Measurements from ENCODE around the gene TTF2. TPM values are rescaled to one million over a fixed set of nuclear protein-coding genes. Genes with fewer than 3 reads are reported as not detected.

TTF2 gene
- total and polyA plus RNA-seq, 9 of the 15 experiments (the other 6 are each of a cell fraction or from before 2014, with no cell fraction given) = 9.4 to 71.1 (median 42.1) TPM

DNA sequence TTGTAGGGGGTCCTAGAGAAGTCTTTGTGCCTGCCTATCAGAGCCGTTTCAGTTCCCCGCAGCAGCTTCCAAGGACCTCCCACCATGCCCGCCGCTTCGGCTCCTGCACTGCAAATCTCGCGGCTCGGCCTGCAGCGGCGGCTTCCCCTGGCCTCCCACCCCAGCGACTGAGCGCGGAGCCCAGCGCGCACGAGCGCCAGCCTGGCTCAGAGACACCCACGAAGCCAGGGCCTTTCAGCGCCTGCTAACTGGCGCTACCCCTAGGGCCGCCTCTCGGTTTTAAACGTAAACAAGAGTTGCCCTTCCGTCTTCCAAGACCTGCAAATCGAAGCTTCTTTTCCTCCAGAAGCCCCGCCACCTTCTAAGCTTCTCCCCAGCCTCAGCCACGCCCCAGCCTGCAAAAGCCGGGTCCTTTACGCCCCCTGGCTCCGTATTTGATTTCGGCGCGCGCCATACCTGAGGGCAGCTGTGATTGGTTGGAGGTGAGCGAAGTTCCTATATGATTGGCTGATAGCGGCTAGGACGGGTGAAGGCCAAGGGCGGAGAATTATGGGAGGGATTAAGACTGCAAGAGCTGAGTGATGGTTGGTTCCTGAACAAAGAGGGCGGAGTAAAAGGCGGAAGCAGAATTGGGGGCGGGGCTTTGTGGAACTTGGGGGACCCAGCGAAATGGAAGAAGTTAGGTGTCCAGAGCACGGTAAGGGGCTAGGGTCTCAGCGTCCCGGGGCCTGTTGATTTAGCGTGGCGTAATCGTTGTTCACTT is at the start of gene TTF2 (continued):
- peak; percentile 79 for TF ChIP-seq E2F8 (IDR thresholded peaks at IDR 0.05; ENCODE audit: low read depth, partially characterized antibody)
- TF ChIP-seq ERF (CRISPR knock-in tag; IDR thresholded peaks at IDR 0.05) = peak; percentile 51; the same call in 1 of the 2 replicates
- TF ChIP-seq POLR3A (IDR thresholded peaks at IDR 0.05; ENCODE audit: borderline replicate concordance, extremely low read depth, insufficient read depth, insufficient read length) = no peak
- TF ChIP-seq PPARD (CRISPR knock-in tag; IDR thresholded peaks at IDR 0.05) = no peak
- peak; percentile 65; the same call in 1 of the 2 replicates for TF ChIP-seq HDAC8 (tag; IDR thresholded peaks at IDR 0.05)
- TF ChIP-seq MEIS2 (IDR thresholded peaks at IDR 0.05; ENCODE audit: partially characterized antibody) = no peak
- no peak for TF ChIP-seq ZNF124 (CRISPR knock-in tag; IDR thresholded peaks at IDR 0.05)
- TF ChIP-seq THAP7 (CRISPR knock-in tag; IDR thresholded peaks at IDR 0.05) = no peak
- peak; percentile 48; a peak in 2 of 4 replicates for TF ChIP-seq MAZ (CRISPR knock-in tag; conservative IDR thresholded peaks at IDR 0.05 in 1 of 2, IDR thresholded peaks at IDR 0.05 in 1 of 2)
- TF ChIP-seq KDM1A (IDR thresholded peaks at IDR 0.05) = no peak
- no peak for TF ChIP-seq ZNF41 (CRISPR knock-in tag; conservative IDR thresholded peaks at IDR 0.05)
- no peak for TF ChIP-seq HMG20A (CRISPR knock-in tag; conservative IDR thresholded peaks at IDR 0.05)
- TF ChIP-seq PHTF2 (CRISPR knock-in tag; IDR thresholded peaks at IDR 0.05) = no peak
- TF ChIP-seq CHAMP1 (IDR thresholded peaks at IDR 0.05) = 0 out of 2 replicates have a peak, but pooled peaks have one; percentile 25
- peak; percentile 45; the same call in 1 of the 2 replicates for TF ChIP-seq FOSL1 (tag; conservative IDR thresholded peaks at IDR 0.05)
- no peak for TF ChIP-seq ZNF146 (CRISPR knock-in tag; IDR thresholded peaks at IDR 0.05; ENCODE audit: unreplicated experiment)
- TF ChIP-seq BCOR (IDR thresholded peaks at IDR 0.05) = peak; percentile 48; the same call in 1 of the 2 replicates
- no peak for TF ChIP-seq RHOXF2B (CRISPR knock-in tag; conservative IDR thresholded peaks at IDR 0.05)
- peak; percentile 83 for TF ChIP-seq LCOR (CRISPR knock-in tag; IDR thresholded peaks at IDR 0.05)
- no peak for TF ChIP-seq KLF10 (CRISPR knock-in tag; IDR thresholded peaks at IDR 0.05)
- no peak for TF ChIP-seq SIRT6 (IDR thresholded peaks at IDR 0.05; ENCODE audit: low read depth, low read length)
- TF ChIP-seq ZNF586 (CRISPR knock-in tag; conservative IDR thresholded peaks at IDR 0.05) = no peak

All from K562 (cell line).